DMS153 treated with DMSO at 0.1 percent for 48 hours (cell line): ENCODE data around the gene TSSK2.
"Not testable (repeated sequence)": the region's sequence is repeated elsewhere in the genome, so short reads cannot be mapped to it uniquely, and the experiment has no call there.

Source experiments
- DNase-seq: peaks from one replicate; lab custom pipeline; 2025; ENCODE audit not compliant: unreplicated experiment; lab: John Stamatoyannopoulos, UW

TSSK2 gene

GRCh38 chr22:19138217-19139000 lies 7.3 kb downstream of the TSSK2 start:
- no peak for DNase-seq

- DNase-seq = no peak
Observed at GRCh38 chr22:19139001-19139356, 7.9 kb downstream of the TSSK2 start.

GRCh38 chr22:19139974-19140373 lies 8.9 kb downstream of the TSSK2 start:
- DNase-seq = no peak

- no peak for DNase-seq
Observed at GRCh38 chr22:19142394-19142793, 11.3 kb downstream of the TSSK2 start.

- no peak for DNase-seq
Observed at GRCh38 chr22:19143212-19143611, 12.1 kb downstream of the TSSK2 start.

GRCh38 chr22:19143967-19144400 lies 12.9 kb downstream of the TSSK2 start:
- DNase-seq = no peak

GRCh38 chr22:19146215-19146968 lies 15.3 kb downstream of the TSSK2 start:
- no peak for DNase-seq

- DNase-seq = no peak
Observed at GRCh38 chr22:19147195-19147780, 16.2 kb downstream of the TSSK2 start.

GRCh38 chr22:19148417-19149046 lies 17.4 kb downstream of the TSSK2 start:
- DNase-seq = no peak

GRCh38 chr22:19149047-19149883 lies 18.2 kb downstream of the TSSK2 start:
- no peak for DNase-seq

- no peak for DNase-seq
Observed at GRCh38 chr22:19149991-19150390, 18.9 kb downstream of the TSSK2 start, which contains the start of gene GSC2. Gene GSC2 (minus strand): TSS chr22:19150292. CDS start chr22:19150283, 9 bp downstream.

GRCh38 chr22:19150482-19151328 lies 19.6 kb downstream of the TSSK2 start:
- no peak for DNase-seq

- DNase-seq = no peak
Observed at GRCh38 chr22:19151329-19152191, 20.5 kb downstream of the TSSK2 start.

GRCh38 chr22:19152942-19153883 lies 22.1 kb downstream of the TSSK2 start:
- no peak for DNase-seq

- DNase-seq = not testable (repeated sequence)
Observed at GRCh38 chr22:19156109-19156508, 25.0 kb downstream of the TSSK2 start.

GRCh38 chr22:19158649-19159048 lies 27.5 kb downstream of the TSSK2 start:
- DNase-seq = not testable (repeated sequence)

GRCh38 chr22:19164425-19164824 lies 33.3 kb downstream of the TSSK2 start:
- DNase-seq = no peak

GRCh38 chr22:19166421-19166820 lies 35.3 kb downstream of the TSSK2 start:
- no peak for DNase-seq
